Motor neuron (in vitro differentiated cells): Measurements from ENCODE around the gene MIP. TPM values are rescaled to one million over a fixed set of nuclear protein-coding genes. Genes with fewer than 3 reads are reported as not detected.
A peak's percentile ranks its signal among the peaks of the same experiment; 100 is the strongest.
"Not testable (repeated sequence)": the region's sequence is repeated elsewhere in the genome, so short reads cannot be mapped to it uniquely, and the experiment has no call there.

Experiments
- ATAC-seq, 8 experiments: fragments of 200-7000 bp; cut with Tn5 transposase; replicated peaks in 6 of 8; 2 replicates each; pipeline ENCODE4 v1.8.0; 2021; ENCODE audit warnings: mild to moderate bottlenecking in 8 of 8, moderate library complexity in 8 of 8
- H3K27ac ChIP-seq, 2 donors: fragments of 250-450 bp; sonication (Bioruptor Pico); 2 replicates each; pipeline ENCODE4 v1.9.0; 2021; ENCODE audit warnings: antibody characterized with exemption in 2 of 2, mild to moderate bottlenecking in 2 of 2, moderate library complexity in 1 of 2
- H3K4me1 ChIP-seq, 2 donors: fragments of 250-450 bp; sonication (Bioruptor Pico); replicated peaks in 1 of 2; 2 replicates each; pipeline ENCODE4 v1.6.1; 2021; ENCODE audit warnings: antibody characterized with exemption in 2 of 2, mild to moderate bottlenecking in 2 of 2, moderate library complexity in 1 of 2
- H3K4me3 ChIP-seq, 5 donors: fragments of 250-450 bp; sonication (Bioruptor Pico); 2 replicates each; pipeline ENCODE4 v1.9.0; 2021; ENCODE audit warnings: antibody characterized with exemption in 5 of 5, mild to moderate bottlenecking in 5 of 5, moderate library complexity in 4 of 5
- WGBS, 10 experiments: fragments of 450-650 bp; shearing (Covaris generic); methylation state at CpG; one replicate each; pipeline ENCODE4 v1.0.0; 2022; 5-methylcytosine and 5-hydroxymethylcytosine counted together
- in situ Hi-C, 9 experiments: fragments of 400-800 bp; cut with MboI; loops; one replicate each; pipeline ENCODE4 v1.15.0; 2021; ENCODE audit warnings: low sequenced_read_pairs in 9 of 9, low pct_unique_long_range_greater_than_20kb in 2 of 9; ENCODE audit not compliant: unreplicated experiment in 9 of 9
- total RNA-seq, 8 experiments: library from RNA; unstranded; fragments of 300-600 nt; gene quantifications; 2 replicates each; pipeline versions ENCODE4 v1.2.3 to v1.2.4, GENCODE V29; 2022

The MIP gene
- total RNA-seq, 8 experiments from 2014 or later, result 0.16 to 2.7 (median 0.44) TPM

GRCh38 chr12:56417739-56418138, 36.7 kb downstream of the MIP start:
- H3K4me3 ChIP-seq, result no peak overlapping the region
- no peaks in the 10 kb centered on the region for H3K4me1 ChIP-seq
- no peak overlapping the region for H3K27ac ChIP-seq
- no peak for ATAC-seq
- WGBS, 10 experiments, result 89 to 100% (median 98%) methylated on average over 1 to 9 of the region's 11 CpGs; no CpG with 5 or more reads in 1 of the 10 experiments
- in situ Hi-C loops, result no loop called here

GRCh38 chr12:56414401-56414800, 40.1 kb downstream of the MIP start:
- no peak for ATAC-seq
- in situ Hi-C loops, result no loop called here
- no peaks in the 10 kb centered on the region for H3K4me1 ChIP-seq
- no peak overlapping the region for H3K27ac ChIP-seq
- H3K4me3 ChIP-seq, result no peak overlapping the region
- 89 to 100% (median 100%) methylated on average over 1 to 3 of the region's 3 CpGs; no CpG with 5 or more reads in 4 of the 10 experiments for WGBS, 10 experiments

GRCh38 chr12:56413392-56413791, 41.1 kb downstream of the MIP start:
- ATAC-seq, result peak in 4 of 8 experiments; percentile 31 to 98 (median 78)
- no peak overlapping the region for H3K4me3 ChIP-seq
- in situ Hi-C loops, result no loop called here
- 60 to 100% (median 79%) methylated on average over 1 to 2 of the region's 7 CpGs; no CpG with 5 or more reads in 7 of the 10 experiments for WGBS, 10 experiments
- H3K4me1 ChIP-seq, result no peaks in the 10 kb centered on the region
- H3K27ac ChIP-seq, result no peak overlapping the region

DNA sequence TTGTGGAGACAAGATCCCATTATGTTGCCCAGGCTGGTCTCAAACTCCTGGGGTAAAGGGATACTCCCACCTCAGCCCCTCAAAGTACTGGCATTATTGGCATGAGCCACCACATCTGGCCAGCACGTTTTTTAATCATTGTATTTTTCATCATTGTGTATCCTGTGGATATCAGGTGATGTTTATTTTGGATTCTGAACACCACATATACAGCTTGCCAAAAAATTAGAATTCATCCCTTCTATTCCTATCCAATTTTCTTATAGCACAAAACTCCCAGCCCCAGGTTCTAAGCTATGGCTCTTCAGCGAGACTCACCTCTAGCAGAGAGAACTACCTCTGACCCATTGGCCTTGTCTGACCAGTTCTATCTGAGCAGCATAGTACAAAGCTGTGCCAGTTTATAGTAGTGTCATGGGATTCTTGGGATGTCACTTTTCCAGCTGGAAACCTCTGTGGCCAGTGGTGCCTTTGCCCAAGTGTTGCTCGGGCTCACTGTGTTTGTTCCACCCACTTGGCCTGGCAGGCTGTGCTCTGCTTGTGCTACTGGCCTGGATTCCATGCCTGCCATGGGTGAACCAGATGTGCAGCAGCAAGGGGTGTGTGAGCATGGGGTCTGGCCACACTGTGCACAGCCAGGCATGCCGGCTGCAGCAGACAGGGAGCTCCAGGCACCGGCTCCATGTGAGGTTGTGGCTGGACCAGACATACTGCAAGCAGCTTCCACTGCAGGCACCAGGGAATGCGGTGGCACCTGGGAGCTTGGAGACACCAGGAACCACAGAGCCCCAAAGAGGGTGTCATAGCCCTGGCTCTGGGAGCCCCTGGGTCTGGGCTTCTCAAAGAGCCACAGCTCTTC, 42.4 kb downstream of the MIP start:
- in situ Hi-C loops, result no loop called here
- Histone ChIP-seq H3K4me3 (no peak overlapping the region), H3K27ac (no peak overlapping the region), H3K4me1 (no peaks in the 10 kb centered on the region)
- WGBS, 10 experiments, result 0 to 100% (median 77%) methylated on average over 1 to 3 of the region's 6 CpGs; no CpG with 5 or more reads in 3 of the 10 experiments
- ATAC-seq, result peak in 1 of 8 experiments; percentile 37

GRCh38 chr12:56410768-56411167, 43.7 kb downstream of the MIP start:
- Histone ChIP-seq H3K4me3 (no peak overlapping the region), H3K4me1 (no peaks in the 10 kb centered on the region), H3K27ac (no peak overlapping the region)
- no peak for ATAC-seq
- 50 to 90% (median 55%) methylated on average over 1 to 2 of the region's 4 CpGs; no CpG with 5 or more reads in 7 of the 10 experiments for WGBS, 10 experiments
- in situ Hi-C loops, result no loop called here

GRCh38 chr12:56408799-56409417, 45.5 kb downstream of the MIP start:
- ATAC-seq, result no peak
- in situ Hi-C loops, result no loop called here
- no peak overlapping the region for H3K27ac ChIP-seq
- no peak overlapping the region for H3K4me3 ChIP-seq
- WGBS, 10 experiments, result 20 to 100% (median 68%) methylated on average over 1 to 4 of the region's 5 CpGs; no CpG with 5 or more reads in 2 of the 10 experiments
- no peaks in the 10 kb centered on the region for H3K4me1 ChIP-seq

DNA sequence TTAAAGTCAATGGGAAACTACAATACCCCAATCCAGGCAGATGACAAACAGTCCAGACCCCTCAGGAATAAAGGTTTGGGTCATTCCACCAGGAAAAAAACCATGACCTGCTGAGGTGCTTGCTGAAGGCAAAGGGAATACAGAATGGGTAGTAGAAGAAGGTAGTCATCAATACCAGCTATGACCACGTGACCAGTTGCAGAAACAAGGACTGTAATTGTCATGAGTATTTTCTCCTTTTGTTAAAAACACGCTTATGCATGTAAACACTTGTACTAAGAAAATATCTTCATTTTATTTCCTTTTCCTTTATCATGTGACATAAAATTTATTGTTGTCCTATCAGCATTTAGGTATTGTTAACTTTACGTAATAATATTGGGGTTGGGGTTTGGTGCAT, 50.2 kb downstream of the MIP start:
- H3K4me1 ChIP-seq, H3K4me3 ChIP-seq, ATAC-seq, H3K27ac ChIP-seq, in situ Hi-C loops: not testable (repeated sequence)
- WGBS, 10 experiments, result 0 to 100% (median 67%) methylated on average over 1 to 3 of the region's 3 CpGs; no CpG with 5 or more reads in 4 of the 10 experiments

GRCh38 chr12:56401612-56402011, 52.8 kb downstream of the MIP start:
- peak in 1 of 8 experiments; percentile 18 for ATAC-seq
- H3K4me3 ChIP-seq, in situ Hi-C loops, H3K4me1 ChIP-seq, H3K27ac ChIP-seq: not testable (repeated sequence)

DNA sequence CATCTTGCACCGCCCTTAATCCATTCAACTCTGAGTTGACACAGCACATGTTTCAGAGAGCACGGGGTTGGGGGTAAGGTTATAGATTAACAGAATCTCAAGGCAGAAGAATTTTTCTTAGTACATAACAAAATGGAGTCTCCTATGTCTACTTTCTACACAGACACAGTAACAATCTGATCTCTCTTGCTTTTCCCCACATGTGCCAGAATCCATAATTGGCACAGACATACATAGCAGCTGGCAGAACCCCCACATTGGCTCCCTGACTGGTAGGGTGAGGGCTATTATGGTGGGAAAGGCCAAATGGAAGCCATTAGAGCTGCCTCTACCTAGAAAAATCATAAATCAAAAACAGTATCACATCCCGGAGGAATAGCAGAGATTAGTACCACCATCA, 53.3 kb downstream of the MIP start:
- H3K4me1 ChIP-seq, H3K4me3 ChIP-seq, H3K27ac ChIP-seq, in situ Hi-C loops: not testable (repeated sequence)
- ATAC-seq, result peak in 1 of 8 experiments; percentile 36
- WGBS, 10 experiments, result 17 to 100% (median 70%) methylated on average over 1 of the region's 3 CpGs; no CpG with 5 or more reads in 6 of the 10 experiments

Other genes with a start within 250 kb of the MIP start
- 10 to 100 TPM; 28.9 to 62.1 (median 41.7) TPM for gene RNF41, start 232.7 kb downstream of the MIP start, total RNA-seq
- gene NABP2, start 230.3 kb downstream of the MIP start, total RNA-seq, result 10 to 100 TPM; 22.1 to 61.7 (median 51.1) TPM
- gene SLC39A5, start 224.6 kb downstream of the MIP start, total RNA-seq, result 1 to 10 TPM in 3 of 8 experiments, under 1 TPM in 3, not detected in 2; 0.49 to 2.6 (median 1.1) TPM
- gene ANKRD52, start 196.3 kb downstream of the MIP start, total RNA-seq, result 10 to 100 TPM in 6 of 8 experiments, 1 to 10 TPM in 2; 5.3 to 30.7 (median 12.0) TPM
- 10 to 100 TPM in 7 of 8 experiments, 1 to 10 TPM in 1; 6.8 to 17.4 (median 14.3) TPM for gene COQ10A, start 187.7 kb downstream of the MIP start, total RNA-seq
- gene CS, start 154.3 kb downstream of the MIP start, total RNA-seq, result 100 to 1,000 TPM in 5 of 8 experiments, 10 to 100 TPM in 3; 66.8 to 208 (median 106) TPM
- 100 to 1,000 TPM; 102 to 231 (median 141) TPM for gene CNPY2, start 138.7 kb downstream of the MIP start, total RNA-seq
- gene PAN2, start 120.7 kb downstream of the MIP start, total RNA-seq, result 10 to 100 TPM; 20.3 to 97.3 (median 30.4) TPM
- gene IL23A, start 115.8 kb downstream of the MIP start, total RNA-seq, result 1 to 10 TPM in 4 of 8 experiments, under 1 TPM in 4; 0.28 to 3.8 (median 1.1) TPM
- gene STAT2, start 94.5 kb downstream of the MIP start, total RNA-seq, result 100 to 1,000 TPM in 3 of 8 experiments, 10 to 100 TPM in 5; 26.5 to 458 (median 72.4) TPM
- under 1 TPM in 7 of 8 experiments, not detected in 1; 0.14 to 0.76 (median 0.36) TPM for gene APOF, start 91.8 kb downstream of the MIP start, total RNA-seq
- 10 to 100 TPM in 7 of 8 experiments, 1 to 10 TPM in 1; 3.4 to 62.8 (median 19.2) TPM for gene TIMELESS, start 5.2 kb downstream of the MIP start, total RNA-seq
- gene SPRYD4, start 13.9 kb upstream of the MIP start, total RNA-seq, result 1 to 10 TPM; 1.3 to 8.5 (median 2.2) TPM
- gene GLS2, start 33.5 kb upstream of the MIP start, total RNA-seq, result 1 to 10 TPM in 6 of 8 experiments, under 1 TPM in 2; 0.46 to 4.3 (median 2.8) TPM
- gene RBMS2, start 67.2 kb upstream of the MIP start, total RNA-seq, result 10 to 100 TPM in 3 of 8 experiments, 1 to 10 TPM in 5; 2.6 to 12.9 (median 6.0) TPM
- gene BAZ2A, start 175.7 kb upstream of the MIP start, total RNA-seq, result 100 to 1,000 TPM in 1 of 8 experiments, 10 to 100 TPM in 7; 19.8 to 101 (median 44.2) TPM
- gene ATP5F1B, start 191.3 kb upstream of the MIP start, total RNA-seq, result 1,000 to 10,000 TPM in 2 of 8 experiments, 100 to 1,000 TPM in 6; 542 to 1,138 (median 840) TPM
- 100 to 1,000 TPM; 145 to 328 (median 187) TPM for gene PTGES3, start 233.6 kb upstream of the MIP start, total RNA-seq